DND-41 (cell line): ENCODE measurements around the gene CNRIP1.
"Not testable (repeated sequence)": the region's sequence is repeated elsewhere in the genome, so short reads cannot be mapped to it uniquely, and the experiment has no call there.

Experiments
- EZH2 ChIP-seq: IDR thresholded peaks from 3 replicates; pipeline ENCODE4 v1.6.1; 2012; ENCODE audit warnings: borderline replicate concordance, low read depth, mild to moderate bottlenecking, moderate library complexity, low read length, inconsistent platforms; ENCODE audit not compliant: severe bottlenecking
- TF ChIP-seq, protein P1 (sequence below): IDR thresholded peaks from 2 replicates; pipeline ENCODE4 v1.5.1; 2012; ENCODE audit warnings: borderline replicate concordance, low read length, moderate library complexity, mild to moderate bottlenecking; ENCODE audit not compliant: poor library complexity, severe bottlenecking; ENCODE audit errors: extremely low read depth

DNA sequence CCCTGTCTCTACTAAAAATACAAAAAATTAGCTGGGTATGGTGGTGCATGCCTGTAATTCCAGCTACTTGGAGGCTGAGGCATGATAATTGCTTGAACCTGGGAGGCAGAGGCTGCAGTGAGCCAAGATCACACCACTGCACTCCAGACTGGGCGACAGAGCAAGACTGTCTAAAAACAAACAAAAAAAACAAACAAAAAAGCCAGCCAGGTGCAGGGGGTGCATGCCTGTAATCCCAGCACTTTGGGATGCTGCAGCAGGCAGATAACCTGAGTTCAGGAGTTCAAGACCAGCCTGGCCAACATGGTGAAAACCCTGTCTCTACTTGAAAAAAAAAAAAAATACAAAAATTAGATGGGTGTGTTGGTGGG, 15.9 kb downstream of the CNRIP1 start:
- TF ChIP-seq, protein P1, sequence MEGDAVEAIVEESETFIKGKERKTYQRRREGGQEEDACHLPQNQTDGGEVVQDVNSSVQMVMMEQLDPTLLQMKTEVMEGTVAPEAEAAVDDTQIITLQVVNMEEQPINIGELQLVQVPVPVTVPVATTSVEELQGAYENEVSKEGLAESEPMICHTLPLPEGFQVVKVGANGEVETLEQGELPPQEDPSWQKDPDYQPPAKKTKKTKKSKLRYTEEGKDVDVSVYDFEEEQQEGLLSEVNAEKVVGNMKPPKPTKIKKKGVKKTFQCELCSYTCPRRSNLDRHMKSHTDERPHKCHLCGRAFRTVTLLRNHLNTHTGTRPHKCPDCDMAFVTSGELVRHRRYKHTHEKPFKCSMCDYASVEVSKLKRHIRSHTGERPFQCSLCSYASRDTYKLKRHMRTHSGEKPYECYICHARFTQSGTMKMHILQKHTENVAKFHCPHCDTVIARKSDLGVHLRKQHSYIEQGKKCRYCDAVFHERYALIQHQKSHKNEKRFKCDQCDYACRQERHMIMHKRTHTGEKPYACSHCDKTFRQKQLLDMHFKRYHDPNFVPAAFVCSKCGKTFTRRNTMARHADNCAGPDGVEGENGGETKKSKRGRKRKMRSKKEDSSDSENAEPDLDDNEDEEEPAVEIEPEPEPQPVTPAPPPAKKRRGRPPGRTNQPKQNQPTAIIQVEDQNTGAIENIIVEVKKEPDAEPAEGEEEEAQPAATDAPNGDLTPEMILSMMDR: not testable (repeated sequence)
- not testable (repeated sequence) for TF ChIP-seq EZH2
